COR-L47 (cell line): Measurements from ENCODE around the gene CALML6.

Source experiments
- DNase-seq: peaks from one replicate; lab custom pipeline; 2025; lab: John Stamatoyannopoulos, UW

CALML6 gene

DNA sequence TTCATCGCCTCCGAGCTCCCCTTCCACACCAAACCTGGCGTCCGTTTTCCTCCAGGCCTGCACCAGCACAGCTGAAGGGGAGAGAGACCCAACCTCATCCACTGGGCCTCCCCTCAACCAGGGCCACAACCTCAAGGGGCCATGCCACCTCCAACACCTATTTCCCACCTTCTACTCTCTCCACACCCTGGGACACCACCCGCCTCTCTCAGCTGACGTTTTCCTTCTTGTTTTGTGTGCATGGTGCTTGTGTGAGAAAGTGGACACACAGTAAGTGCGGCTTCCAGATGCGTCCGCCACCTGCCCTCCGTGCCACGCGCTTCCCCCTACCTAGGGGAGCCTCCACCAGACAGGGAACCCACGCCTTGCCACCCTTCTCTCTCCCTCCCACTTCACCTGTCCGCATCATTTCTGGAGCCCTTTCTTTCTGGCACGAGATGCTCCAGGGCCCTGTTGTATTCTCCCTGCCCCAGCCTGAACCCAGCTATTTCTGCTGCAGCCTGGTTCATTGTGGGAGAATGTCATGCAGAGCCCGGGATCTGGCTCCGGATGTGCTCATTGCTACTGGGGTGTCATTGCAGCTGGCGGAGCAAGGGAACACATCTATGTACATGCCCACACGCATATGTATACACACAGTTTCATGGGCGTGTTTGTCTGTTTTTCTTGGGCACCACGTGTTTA is 22.8 kb upstream of the CALML6 start:
- no peak for DNase-seq

DNA sequence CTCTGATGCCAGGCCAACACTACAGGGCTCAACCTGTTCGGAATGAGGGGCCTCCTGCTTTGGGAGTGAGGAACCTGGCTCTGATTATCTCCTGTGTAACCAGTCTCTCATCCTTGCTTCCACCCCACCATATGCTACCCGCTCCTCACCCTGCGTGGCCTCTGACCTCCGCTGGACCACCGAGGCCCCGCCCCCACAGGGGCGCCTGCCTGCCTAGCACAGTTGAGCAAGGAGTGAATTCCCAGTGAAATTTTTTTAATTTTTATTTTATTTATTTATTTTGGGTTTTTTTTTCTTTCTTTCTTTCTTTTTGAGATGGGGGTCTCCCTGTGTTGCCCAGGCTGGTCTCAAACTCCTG is 22.3 kb upstream of the CALML6 start:
- DNase-seq = no peak

DNA sequence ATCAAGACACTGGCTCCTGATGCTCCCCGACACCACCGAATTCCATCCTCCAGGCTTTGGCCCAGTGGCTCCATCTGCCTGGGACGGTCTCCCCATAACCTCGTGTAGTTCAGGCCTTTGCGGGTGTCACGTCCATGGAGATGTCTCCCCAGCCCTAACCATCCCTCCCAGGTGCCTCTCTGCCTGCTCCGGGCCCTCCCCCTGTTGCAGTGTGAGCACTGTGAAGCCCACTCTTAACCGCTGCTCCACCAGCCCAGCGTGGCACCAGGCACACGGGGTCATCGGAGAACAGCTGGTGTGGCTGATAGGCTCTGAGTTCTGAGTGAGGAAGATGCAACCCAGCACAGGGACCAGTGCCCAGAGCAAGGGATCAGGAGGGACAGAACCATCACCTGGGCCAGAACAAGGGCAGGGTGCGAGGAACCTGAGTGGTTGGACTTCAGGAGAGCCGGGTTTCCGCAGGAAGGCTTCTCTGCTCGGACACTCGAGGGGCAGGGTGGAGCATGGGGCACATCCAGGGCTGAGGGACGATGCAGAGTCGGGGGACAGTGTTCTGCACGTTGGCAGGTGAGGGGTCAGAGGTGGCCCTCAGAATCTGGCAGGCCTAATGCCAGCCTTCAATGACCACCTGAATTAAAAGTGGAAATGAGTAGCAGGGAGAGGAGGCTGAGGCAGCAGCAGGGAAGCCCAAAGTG is 21.6 kb upstream of the CALML6 start:
- no peak for DNase-seq

DNA sequence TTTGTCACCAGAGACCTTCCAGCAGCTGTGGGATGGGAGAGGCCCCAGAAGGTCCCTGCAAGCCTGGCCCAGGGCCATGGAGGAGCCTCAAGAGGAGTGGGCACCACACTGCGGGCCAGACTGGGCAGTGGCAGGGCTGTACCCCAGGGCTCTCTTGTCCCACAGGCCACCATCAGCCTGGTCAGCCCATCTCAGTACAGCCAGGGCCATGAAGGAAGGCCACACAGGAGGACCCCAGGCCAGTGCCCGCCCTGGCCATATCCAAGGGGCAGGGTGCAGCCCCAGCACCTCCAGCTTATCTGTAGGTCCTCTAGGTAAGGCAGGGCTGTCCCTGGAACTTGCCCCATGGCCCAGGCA is 21.1 kb upstream of the CALML6 start:
- DNase-seq = no peak

DNA sequence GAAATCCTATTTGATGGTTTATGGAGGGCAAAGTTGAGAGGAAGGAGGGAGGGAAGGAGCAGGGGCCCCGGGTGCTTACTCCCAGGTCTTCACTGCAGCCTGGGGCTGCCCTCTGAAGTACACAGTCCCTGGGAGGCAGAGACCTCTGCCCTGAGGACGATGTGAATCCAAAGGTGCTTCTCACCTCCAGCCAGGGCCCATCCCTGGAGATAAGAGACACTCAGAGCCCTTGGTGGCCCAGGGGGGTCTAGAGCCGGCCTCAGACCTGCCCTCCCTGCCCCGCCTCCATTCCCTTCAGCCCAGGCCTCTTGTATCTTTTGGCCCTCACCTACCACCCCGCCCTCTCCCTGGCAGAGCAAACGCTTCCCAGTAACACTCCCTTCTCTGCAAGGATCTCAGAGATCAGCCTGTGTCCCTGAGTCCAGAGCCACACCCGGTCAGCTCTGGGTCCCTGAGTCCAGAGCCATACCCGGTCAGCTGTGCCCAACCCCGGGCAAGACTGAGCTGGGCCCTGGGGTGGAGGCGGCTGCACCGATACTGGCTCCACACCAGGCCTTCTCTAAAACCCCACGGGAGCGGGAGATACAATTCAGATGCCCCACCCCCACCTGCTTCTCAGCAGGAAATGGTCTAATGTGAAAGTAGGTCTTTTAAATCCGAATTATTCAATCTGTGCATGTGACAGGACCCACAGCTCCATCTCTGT is 20.6 kb upstream of the CALML6 start:
- no peak for DNase-seq

DNA sequence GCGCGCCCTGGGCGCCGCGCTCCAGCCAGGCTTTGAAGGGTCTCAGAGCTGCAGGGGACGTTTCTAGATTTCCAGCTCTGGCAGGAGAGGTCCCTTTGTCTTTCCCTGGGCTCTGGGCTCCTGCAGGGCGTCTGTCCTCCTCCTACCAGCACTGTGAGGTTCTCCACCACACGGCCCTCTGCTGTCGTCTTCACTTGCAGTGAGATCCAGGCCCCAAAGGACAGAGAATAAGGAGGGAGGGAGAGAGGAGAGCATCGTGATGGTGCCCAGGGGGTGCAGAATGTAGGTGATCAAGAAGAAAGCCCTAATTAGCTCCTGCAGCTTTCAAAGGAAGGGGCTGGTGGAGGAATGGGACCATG is 20.0 kb upstream of the CALML6 start:
- DNase-seq = no peak

DNA sequence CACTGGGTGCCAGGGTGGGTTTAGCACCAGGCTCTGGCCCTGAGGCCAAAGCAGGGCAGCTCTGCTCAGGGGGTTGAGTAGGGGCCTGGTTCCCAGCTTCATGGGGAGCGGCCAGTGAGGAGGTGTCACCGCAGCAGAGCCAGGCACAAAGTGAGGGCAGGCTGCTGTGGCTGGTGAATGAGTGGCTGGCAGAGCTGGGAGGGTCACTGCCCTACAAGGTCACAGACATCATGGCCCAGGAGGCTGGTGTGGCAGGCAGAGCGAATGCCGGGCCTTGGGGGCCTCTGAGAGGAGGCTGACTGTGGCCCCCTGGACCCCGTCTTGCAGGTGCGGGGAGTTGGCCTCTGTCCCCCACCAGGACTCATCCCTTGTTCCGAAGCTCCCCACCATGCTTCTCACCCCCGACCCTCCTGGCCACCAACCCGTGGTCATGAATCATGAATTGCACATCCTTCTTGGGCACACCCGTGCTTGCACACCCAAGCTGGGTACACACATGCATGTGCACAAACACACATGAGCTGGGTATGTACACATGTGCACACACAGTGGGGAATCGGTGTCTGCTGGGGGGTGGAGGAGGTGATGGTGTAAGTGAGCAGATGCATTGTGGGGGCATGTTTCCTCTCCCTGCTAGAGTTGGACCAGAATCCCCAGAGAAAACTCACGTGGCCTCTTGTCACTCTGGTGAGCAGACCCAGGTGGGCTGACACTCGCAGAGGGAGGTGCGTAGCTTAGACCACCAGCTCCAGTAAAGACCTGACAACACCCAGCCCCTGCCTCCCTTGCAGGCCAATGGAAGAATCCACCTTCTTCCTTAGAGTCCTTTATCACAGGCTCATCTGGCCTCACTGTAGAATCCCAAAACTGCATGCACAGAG is 19.4 kb upstream of the CALML6 start:
- no peak for DNase-seq

DNA sequence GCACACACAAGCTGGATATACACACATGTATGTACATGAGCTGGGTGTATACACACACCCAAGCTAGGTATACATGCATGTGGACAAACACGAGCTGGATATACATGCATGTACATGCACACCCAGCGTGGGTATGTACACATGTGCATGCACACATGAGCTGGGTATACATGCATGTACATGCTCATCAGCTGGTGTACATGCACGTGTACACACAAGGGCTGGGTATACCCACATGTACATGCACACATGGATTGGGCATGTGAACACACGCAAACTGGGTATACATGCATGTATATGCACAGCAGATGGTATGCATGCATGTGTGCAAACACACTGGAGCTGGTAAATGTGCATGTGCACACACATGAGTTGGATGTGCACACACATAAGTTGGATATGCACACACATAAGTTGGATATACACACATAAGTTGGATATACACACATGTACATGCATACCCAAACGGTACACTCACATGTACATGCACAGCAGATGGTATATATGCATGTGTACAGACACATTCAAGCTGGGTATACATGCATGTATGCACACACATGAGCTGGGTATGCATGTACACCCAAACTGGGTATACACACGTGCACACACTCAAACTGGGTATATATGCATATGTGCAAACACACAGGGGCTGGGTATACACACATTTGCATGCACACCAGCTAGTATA is 16.7 kb upstream of the CALML6 start:
- no peak for DNase-seq

DNA sequence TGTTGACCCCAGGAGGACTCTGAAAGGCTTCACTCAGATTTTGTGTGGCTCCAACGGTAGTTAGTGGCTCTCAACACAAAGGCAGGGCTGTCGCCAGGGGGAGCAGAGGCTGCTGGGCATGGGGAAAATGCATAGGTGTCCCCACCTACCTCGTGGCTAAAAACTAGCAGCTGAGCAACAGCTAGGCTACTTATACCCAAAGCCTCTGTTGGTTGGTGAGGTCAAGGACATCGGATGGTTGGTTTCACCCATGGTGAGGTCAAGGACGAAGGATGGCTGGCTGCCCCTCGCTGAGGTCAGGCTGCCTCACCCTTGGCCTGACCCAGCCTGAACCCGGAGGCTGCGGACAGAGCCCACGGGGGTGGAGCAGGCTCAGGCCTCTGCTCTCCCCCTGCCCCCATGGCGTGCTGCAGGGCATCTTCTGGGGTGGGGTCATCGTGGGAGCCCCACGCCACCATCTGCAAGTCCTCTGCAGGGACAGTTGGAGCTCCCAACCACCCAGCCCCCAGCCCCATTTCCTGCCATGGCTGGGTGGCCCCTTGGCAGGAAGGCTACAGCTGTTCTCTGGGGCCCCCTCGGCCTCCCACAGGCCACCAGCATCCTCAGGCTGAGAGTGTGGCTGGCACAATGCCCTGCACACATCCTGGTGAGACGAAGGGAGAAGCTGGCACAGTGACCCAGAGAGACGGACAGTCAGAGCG is 15.6 kb upstream of the CALML6 start:
- DNase-seq = no peak

DNA sequence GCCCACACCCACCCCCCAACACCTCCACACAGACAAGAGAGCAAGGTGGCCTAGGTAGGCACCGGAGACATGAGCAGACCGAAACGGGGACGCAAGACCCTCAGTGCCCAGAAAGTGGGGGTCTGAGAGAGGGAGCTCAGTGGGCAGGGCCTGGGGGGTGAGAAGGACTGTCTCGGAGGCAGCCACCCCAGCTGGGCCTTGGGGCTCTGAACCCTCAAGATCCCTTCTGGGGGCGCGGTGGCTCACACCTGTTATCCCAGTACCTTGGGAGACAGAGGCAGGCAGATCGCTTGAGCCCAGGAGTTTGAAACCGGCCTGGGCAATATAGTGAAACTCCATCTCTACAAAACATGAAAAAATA is 15.1 kb upstream of the CALML6 start:
- DNase-seq = no peak

DNA sequence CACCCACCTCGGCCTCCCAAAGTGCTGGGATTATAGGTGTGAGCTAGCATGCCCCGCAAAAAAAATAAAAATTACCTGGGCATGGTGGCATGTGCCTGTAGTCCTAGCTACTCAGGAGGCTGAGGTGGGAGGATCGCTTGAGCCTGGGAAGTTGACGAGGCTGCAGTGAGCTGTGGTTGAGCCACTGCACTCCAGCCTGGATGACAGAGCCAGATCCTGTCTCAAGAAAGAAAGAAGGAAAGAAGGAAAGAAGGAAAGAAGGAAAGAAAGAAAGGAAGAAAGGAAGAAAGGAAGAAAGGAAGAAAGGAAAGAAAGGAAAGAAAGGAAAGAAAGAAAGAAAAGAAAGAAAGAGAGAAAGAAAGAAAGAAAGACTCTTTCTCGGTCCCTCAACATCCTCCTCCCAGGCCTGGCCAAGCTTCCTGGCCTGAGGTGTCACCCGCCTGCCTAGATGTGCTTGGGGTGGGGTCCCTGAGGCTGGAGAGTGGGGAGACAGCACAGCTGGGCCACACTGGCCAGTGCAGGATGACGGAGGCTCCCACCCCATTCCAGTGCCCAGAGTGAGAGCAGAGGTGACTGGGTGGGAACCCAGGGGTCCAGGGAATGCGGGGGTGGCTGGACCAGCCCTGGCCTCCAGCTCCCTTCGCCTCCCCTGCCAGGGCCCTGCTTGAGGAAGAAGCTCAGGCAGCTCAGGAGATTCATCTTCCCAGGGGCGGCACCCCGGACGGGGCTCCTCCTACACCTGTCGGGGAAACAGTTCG is 14.0 kb upstream of the CALML6 start:
- DNase-seq = no peak

DNA sequence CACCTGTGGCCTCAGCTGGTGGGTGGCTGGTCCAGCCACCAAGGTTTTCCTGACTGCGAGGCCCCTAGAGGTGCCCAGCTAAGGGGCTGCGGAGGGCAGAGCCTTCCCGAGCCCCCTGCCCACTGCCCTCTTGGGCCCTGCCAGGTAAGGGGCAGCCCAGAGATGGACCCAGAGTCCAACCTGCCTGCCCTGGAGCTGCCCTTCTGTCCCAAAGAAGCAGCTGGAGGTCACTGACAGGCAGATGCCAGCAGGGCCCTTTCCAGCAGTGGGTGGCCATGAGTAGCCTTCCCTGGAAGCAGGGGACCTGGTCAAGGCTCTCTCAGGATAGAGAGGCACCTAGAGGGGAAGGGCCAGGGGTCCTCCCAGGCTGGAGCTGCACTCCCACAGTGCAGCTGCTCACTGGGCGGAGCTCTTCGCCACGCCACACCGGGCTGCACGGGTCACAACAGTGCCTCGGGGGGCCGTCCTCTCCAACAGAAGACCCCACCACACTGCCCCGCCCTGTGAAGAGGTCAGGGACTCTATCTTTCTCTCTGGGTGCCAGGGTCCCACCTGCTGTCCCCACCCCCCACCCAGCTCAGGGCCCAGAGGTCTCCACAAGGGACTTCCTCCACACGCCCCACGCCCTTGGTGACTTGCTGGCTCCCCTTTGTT is 13.3 kb upstream of the CALML6 start:
- DNase-seq = no peak

DNA sequence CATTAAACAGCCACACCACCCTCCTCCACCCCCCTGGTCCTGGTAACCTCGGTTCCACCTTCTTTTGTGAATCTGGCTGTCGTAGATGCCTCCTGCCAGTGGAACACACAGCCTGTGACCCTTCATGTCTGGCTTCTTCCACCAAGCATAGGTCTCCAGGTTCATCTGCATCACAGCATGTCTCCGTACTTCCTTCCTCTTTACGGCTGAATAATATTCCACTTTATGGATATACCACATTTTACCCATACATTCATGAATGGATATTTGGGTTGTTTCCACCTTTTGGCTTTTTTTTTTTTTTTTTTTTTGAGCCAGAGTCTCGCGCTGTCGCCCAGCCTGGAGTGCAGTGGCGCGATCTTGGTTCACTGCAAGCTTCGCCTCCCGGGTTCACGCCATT is 11.8 kb upstream of the CALML6 start:
- DNase-seq = no peak

DNA sequence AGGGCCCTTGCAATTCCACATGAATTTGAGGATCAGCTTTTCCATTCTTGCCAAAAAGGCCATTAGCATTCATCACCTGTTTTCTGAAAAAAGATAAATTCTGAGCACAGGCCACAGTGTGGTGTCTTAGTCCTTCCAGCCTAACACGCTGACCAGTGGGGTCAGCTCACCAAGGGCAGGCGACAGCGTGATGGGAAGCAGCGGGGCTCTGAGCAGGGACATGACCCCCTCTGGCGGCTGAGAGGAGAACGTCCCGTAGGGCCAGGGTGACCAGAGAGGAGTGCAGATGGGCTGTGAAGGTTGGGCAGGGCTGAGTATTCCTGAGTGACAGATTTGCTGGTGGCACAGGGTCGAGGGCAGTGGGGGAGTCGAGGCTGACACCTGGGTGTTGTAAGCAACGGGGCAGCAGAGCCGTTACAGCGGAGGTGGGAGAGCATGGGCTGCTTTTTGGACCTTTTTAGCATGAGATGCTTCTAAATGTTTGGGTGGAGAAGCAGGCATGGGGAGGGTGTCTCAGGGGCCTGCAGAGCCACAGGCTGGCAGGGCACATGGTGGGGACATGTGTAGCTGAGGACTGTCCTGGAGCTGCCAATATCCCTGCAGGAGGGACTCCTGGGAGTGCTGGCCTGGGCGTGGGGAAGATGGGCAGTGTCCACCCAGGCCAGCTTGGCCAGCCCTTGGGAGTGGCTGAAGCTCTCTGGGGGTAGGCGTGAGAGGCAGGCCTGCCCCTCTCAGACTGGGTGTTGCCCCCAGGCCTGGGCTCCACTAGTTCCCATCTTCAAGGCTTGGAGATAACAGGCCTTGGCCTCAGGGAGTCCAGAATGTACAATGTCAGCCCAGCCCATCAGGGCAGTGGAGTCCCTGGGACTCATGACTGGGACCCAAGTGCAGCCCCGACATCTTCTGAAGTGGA is 8.6 kb upstream of the CALML6 start:
- DNase-seq = peak; percentile 57

DNA sequence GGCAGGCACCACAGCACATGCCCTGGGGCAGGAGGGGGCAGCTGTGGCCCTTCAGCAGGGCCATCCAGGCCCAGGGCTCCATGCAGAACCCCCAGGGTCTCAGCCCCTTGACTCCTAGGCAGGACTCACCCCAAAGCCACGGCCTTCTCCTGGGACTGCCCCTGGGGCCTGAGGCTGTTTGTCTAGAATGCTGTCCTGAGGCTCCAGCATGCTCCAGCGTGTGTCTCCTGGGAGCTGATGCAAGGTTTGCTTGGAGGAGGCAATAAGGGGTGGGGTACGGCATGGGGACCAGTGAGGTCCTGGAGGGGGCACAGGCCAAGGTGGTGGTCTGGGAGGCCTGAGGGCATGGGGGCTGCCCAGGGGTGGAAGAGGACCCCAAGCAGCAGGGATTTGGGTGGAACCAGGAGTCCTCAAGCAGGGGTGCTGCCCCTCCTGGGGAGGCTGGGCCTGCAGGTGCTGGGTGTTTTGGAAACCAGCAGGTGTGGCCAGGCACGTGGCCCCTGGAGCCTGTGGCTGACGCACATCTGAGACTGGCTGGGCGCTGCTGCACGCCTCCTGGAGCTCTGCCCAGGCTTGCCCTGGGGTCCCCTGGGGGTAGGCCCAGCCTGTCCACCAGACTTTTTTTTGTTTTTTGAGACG is 7.8 kb upstream of the CALML6 start:
- peak; percentile 61 for DNase-seq

DNA sequence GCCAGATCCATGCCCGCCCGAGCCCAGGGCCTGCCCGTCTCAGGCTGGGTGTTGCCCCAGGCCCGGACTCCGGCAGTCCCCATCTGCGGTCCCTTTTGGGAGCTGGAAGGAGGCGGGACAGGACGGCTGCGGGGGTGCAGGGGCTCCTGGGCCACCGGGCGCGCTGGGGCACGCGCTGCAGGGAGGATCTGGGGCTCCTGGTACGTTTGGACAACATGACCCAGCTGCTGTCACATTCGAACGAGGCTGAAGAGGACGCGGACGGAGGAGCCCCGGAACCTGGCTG is 6.6 kb upstream of the CALML6 start:
- DNase-seq = no peak

DNA sequence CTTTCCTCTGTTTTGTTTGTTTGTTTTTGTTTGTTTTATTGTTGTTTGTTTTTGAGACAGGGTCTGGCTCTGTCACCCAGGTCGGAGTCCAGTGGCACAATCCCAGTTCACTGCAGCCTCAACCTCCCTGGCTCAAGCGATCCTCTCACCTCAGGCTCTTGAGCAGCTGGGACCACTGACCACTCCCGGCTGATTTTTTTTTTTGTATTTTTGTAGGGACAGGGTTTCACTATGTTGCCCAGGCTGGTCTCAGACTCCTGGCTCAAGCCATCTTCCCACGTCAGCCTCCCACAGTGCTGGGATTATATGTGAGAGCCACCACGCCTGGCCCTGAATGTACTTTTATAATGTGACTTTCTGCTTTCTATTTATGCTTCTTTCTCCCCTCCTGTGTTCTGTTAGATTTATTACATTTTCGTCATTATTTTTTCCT is 5.0 kb upstream of the CALML6 start:
- no peak for DNase-seq

DNA sequence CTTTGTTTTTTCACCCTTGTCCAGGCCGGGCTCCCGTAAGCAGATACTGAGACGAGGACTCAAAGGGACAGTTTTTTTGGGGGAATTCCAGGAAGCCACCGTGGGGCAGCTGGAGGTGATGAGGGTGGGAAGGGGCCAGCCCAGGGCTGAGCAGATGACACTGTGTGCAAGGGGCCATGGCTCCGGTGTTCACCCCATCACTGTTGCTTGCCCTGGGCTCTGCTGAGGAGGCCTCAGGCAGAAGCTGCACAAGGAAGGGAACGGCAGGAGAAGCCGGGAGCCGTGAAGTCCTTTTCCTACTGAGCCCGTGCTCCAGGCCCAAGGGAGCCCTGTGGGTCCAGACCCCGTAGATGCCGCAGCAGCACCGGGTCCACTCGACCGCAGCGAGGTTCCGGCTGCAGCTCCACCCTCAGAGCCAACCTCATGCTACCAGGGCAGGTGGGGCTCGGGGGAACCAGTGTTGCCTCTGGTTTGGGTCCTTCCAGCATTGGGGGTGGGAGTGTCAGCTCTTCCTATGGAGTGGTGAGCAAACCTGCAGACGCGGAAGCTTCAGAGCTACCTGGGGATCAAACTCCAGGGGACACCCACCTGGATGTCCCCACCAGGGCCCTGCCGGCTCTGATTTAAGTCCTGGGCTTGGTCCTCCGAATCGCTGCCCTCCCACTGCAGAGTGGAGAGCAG is 4.3 kb upstream of the CALML6 start:
- no peak for DNase-seq
